ENCODE measurements around the gene C10orf71.

Gene C10orf71

DNA sequence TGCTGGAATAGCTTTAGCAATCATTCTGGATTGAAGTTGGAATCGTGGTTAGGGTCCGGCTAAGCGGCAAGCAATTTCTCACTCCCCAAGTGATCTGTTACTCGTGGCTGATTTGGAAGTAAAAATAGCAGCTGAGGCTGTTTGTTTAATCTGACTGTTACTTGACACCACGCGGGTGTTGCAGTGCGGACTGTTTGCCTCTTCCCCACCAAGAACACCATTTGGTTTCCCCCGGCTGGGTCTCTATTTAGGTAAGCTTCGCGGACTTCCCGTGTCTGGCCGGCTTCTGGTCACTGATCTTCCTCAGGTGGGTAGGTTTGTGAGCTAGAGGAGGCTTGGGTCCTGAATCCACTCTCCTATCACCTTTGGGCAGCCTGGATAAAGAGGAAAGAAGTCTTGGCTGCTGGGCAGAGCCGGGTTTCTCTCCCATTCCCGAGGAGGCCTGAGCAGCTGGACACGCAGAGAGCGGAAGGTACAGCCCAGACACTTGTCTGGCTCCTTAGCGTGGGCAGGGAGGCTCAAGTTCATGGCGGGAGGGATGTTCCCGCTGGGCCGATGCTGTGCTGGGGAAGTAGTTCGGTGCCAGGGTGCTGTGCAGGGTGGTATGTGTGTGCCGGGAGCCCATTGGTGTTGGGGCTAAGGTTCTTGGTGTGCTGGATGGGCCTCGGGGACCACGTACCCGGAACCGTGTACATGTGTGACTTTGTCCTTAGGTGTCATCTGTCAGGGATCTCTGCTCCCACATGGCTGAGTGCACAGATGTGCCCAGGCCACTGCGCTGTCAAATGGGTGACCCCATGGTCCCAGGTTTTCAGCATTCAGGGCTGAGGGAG is at the start of gene C10orf71:
TSS of gene C10orf71 (plus strand) at position 188 of the 833 bp plus-strand sequence. CDS start 23,376 bp downstream, outside the sequence.
- no peak for DNase-seq

DNA sequence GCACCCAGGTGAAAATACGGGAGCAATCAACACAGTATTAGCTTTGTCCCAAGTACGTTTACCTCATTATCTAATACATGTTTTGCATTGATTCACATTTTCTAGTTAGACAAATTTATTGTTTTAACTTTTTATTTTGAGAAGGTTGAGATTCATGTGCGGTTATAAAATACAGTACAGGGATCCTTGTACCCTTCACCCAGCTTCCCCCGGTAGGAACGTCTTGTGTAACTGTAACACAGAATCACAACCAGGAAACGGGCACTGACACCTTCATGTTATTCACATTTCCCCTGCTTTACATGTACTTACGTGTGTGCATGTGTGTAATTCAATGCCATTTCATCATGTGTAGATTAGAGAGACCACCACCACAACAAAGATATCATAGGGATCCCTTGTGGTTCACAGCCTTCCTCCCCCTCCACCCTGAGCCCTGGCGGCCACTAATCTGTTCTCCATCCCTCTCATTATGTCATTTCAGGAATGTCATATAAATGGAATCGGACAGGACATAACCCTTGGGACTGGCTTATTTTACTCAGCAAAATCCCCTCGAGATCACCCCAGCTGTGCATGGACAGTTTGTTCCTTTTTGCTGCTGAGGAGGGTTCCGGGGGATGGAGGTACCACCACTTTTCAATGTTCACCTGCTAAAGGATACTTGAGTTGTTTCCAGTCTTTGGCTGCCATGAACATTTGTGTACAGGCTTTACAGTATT is 46.5 kb upstream of the C10orf71 start:
- DNase-seq, result no peak

DNA sequence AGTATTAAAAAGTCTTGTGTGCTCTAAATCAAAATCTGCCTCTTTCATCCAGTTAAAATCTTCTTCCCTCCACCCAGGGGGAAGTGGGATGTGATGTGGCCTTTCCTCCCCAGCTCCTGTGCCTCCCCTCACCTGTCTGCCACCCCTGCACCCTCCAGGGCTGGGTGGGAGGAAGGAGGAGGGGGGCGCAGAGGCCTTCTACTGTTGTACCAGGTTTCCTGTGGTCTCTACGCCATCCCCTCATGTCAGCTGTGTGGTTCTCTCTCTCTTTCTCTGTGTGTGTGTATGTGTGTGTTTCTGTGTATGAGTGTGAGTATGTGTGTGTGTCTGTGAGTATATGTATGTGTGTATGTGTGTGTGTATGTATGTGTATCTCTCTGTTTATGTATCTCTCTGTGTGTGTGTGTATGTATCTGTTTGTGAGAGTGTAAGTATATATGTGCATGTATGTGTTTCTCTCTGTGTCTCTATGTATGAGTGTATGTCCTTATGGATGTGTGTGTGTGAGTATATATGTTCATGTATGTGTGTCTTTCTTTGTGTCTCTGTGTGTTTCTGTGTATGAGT is 45.5 kb upstream of the C10orf71 start:
- DNase-seq, result no peak

DNA sequence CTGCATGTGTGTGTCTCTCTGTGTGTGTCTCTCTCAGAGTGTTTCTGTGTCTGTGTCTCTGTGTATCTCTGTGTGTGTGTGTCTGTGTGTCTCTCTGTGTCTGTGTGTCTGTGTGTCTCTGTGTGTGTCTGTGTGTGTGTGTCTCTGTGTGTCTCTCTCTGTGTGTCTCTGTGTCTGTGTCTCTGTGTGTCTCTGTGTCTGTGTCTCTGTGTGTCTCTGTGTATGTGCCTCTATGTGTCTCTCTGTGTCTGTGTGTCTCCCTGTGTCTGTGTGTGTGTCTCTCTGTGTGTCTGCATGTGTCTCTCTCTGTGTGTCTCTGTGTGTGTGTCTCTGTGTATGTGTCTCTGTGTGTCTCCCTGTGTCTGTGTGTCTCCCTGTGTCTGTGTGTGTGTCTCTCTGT is 44.8 kb upstream of the C10orf71 start:
- DNase-seq, result no peak

GRCh38 chr10:49254556-49255318 is 44.2 kb upstream of the C10orf71 start:
- DNase-seq, result no peak

- DNase-seq, result no peak
Measured at GRCh38 chr10:49255883-49256282, 43.1 kb upstream of the C10orf71 start.

GRCh38 chr10:49257154-49257553 is 41.8 kb upstream of the C10orf71 start:
- DNase-seq, result no peak

DNA sequence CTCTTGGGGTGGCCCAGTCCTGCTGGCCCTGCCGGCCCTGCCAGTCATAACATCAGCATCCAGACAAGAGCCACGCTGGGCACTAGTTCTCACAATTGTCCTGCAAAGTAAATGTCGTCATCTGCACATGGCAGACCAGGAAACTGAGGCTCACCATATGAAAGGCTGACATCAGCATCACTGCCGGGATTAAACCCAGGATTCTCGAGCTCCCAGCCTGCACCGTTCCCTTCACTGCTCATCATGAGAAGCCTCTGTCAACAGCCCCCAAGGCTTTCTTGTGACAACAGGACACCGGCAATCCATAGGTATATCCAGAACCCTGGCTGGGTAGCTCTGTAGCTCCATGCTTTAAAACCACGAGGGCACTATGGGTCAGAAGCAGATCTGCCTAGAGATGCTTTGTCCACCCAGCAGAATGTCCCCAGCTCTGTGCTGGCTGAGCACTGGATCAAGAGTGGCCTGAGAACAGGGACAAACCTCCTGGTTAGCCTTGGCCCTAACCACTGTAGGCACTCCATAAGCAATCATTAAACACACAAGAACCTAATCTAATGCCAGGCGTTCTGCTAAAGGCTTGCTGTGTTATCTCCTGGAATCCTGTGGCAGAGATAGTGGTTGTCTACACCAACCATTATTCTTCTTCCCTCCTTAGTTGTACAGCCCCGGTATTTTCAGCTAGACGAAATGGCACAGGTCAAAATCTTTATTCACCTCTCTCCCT is 41.2 kb upstream of the C10orf71 start:
- DNase-seq, result no peak

DNA sequence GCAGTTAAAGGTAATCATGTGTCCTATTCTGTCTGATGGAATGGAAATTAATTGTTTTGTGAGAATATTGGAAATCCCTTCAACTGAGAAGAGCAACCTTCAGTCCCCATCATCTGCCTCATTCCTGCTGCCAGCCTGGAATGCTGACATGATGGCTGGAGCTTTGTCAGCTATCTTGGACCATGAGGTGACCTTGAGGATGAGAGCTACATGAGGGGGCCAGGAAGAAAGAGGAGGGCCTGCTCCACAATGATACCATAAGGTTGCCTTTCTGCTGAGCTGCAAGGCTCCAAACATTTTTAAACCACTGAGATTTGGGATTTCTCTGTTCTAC is 40.7 kb upstream of the C10orf71 start:
- no peak for DNase-seq

GRCh38 chr10:49260644-49261296 is 38.2 kb upstream of the C10orf71 start:
- no peak for DNase-seq

DNA sequence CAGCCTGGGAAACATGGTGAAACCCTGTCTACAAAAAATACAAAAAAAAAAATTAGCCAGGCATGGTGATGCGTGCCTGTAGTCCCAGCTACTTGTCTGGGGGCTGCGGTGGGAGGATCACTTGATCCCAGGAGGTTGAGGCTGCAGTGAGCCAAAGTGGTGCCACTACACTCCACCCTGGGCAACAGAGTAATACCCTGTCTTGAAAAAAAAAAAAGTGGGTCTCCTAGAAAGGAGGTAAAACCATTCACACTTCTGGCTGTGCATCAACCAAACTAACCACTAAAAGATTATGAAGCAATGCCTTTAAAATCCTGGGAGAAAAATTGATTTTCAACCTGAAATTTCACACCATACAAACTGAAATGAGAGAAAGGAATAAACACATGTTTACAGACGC is 35.4 kb upstream of the C10orf71 start:
- no peak for DNase-seq

DNA sequence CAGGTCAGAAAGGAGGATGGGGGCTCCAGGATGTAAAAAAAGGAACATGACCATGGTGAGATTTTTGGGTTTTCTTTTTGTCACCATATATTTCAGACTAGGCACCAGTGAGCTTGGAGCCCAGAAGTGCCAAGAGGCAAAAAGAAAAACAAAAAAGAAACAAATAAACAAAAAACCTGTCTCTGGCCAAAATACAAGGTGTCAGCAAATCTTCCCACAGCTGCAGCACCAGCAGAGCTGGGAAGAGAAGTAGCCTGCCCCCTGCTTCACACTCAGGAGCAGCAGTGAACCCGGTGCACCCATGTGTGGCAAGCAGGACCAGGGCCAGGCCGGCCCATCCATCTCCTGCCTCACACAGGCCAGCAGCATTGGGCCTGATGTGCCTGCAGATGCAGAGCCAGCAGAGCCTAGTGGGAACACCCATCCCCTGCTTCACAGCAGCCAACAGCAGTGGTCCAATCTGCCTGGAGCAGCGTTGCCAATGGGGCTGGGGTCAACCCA is 34.7 kb upstream of the C10orf71 start:
- DNase-seq, result no peak

- DNase-seq, result no peak
Measured at GRCh38 chr10:49265885-49266284, 33.1 kb upstream of the C10orf71 start.

DNA sequence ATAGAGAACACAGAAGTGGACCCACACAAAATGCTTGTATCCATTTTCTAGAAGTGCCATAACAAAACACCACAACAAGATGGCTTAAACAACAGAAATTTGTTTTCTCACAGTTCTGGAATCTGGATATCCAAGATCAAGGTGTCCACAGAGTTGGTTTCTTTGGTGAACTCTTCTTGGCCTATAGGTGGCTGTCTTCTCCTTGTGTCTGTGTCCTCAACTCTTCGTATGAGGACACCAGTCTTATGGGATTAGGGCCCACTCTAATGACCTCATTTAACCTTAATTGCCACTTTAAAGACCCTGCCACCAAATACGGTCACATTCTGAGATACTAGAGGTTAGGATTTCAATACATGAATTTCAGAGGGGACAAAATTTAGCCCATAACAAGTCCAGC is 30.8 kb upstream of the C10orf71 start:
- DNase-seq, result no peak

- no peak for DNase-seq
Measured at GRCh38 chr10:49269523-49269922, 29.4 kb upstream of the C10orf71 start.

DNA sequence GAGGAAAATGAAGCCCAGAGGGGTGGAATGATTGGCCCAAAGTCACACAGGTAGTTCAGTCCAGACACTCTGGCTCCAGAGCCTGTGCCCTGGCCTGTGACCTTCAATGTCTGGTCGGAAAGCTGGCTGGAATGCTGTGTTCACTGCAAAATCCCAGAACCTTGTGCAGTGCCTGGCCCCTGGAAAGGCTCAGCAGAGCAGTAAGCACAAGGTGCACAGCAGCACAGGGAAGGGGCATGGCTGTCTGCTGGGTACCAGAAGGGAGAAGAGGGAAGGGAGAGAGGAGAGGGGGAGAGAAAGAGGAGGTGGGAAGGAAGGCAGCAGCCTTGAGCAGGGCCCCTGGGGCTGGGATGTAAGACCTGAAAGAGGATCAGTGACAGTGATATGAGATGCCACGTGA is 28.4 kb upstream of the C10orf71 start:
- DNase-seq, result no peak

GRCh38 chr10:49271346-49271745 is 27.6 kb upstream of the C10orf71 start:
- no peak for DNase-seq

GRCh38 chr10:49272251-49273081 is 26.5 kb upstream of the C10orf71 start:
- DNase-seq, result no peak

- no peak for DNase-seq
Measured at GRCh38 chr10:49273082-49273465, 25.9 kb upstream of the C10orf71 start.

GRCh38 chr10:49273626-49274025 is 25.3 kb upstream of the C10orf71 start:
- no peak for DNase-seq

DNA sequence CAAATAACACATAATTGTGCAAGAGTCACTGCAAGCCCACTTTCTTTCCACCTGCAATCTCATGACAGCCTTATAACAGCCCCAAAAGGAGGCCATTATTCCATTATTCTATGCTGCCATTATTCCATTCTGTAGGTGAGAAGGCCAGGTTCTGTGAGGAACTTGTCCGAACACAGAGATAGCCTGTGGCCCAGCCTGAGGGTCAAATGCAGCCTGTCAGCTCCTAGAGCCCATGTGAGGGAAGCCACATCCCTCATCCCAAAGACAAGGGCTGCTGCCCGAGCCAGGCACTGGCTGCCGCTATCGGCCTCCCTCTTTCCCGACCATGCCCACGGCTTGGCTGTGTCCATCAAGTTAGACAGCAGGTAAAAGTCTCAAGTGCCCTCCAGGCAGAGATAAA is 24.1 kb upstream of the C10orf71 start:
- no peak for DNase-seq

Measured in NCI-H1694 treated with DMSO at 0.1 percent for 48 hours (cell line).